Endodermal cell (in vitro differentiated cells): ENCODE measurements around the gene KRT72. TPM values are rescaled to one million over a fixed set of nuclear protein-coding genes. Genes with fewer than 3 reads are reported as not detected.

Experiments used
- DNase-seq: peaks from one replicate; pipeline ENCODE4 v3.0.0-alpha.2; 2017
- H3K27ac ChIP-seq: 2 replicates; pipeline ENCODE4 v1.5.1; 2013; ENCODE audit warnings: mild to moderate bottlenecking, low read depth, low read length, moderate library complexity
- H3K27me3 ChIP-seq: 2 replicates; pipeline ENCODE4 v1.6.1; 2013; ENCODE audit warnings: mild to moderate bottlenecking, low read length, moderate library complexity; ENCODE audit not compliant: insufficient read depth, control insufficient read depth, poor library complexity, severe bottlenecking
- H3K36me3 ChIP-seq: 2 replicates; pipeline ENCODE4 v1.7.0; 2013; ENCODE audit warnings: mild to moderate bottlenecking, low read length, moderate library complexity; ENCODE audit not compliant: control insufficient read depth, insufficient read depth
- H3K4me1 ChIP-seq: one replicate; pipeline ENCODE4 v1.7.0; 2013; ENCODE audit warnings: low read length; ENCODE audit not compliant: control insufficient read depth, insufficient read depth
- H3K4me3 ChIP-seq: 2 replicates; pipeline ENCODE4 v1.5.1; 2013; ENCODE audit warnings: mild to moderate bottlenecking, low read length, moderate library complexity
- H3K9ac ChIP-seq: 2 replicates; pipeline ENCODE4 v1.6.1; 2013; ENCODE audit warnings: mild to moderate bottlenecking, low read length, moderate library complexity; ENCODE audit not compliant: poor library complexity, severe bottlenecking; ENCODE audit errors: extremely low read depth
- H3K9me3 ChIP-seq: 2 replicates; pipeline ENCODE4 v1.6.1; 2013; ENCODE audit warnings: mild to moderate bottlenecking, low read length, moderate library complexity; ENCODE audit not compliant: control insufficient read depth
- H3K27ac Mint-ChIP-seq: 2 replicates; pipeline ENCODE4 v1.8.0; 2020; ENCODE audit warnings: mixed read lengths
- H3K27me3 Mint-ChIP-seq: 2 replicates; pipeline ENCODE4 v1.8.0; 2021; ENCODE audit warnings: mild to moderate bottlenecking, mixed read lengths; ENCODE audit not compliant: insufficient read depth
- H3K36me3 Mint-ChIP-seq: 2 replicates; pipeline ENCODE4 v1.8.0; 2020; ENCODE audit warnings: low read depth, mixed read lengths
- H3K4me1 Mint-ChIP-seq: 2 replicates; pipeline ENCODE4 v1.8.0; 2020; ENCODE audit warnings: mixed read lengths
- H3K4me3 Mint-ChIP-seq: 2 replicates; pipeline ENCODE4 v1.8.0; 2020; ENCODE audit warnings: mild to moderate bottlenecking, moderate library complexity, mixed read lengths
- H3K9me3 Mint-ChIP-seq: 2 replicates; pipeline ENCODE4 v1.8.0; 2020; ENCODE audit warnings: mild to moderate bottlenecking, mixed read lengths
- CTCF ChIP-seq: fragments of 200-600 bp; sonication (generic); conservative IDR thresholded peaks from 2 replicates; pipeline ENCODE4 v1.5.0; 2021; ENCODE audit warnings: antibody characterized with exemption, mild to moderate bottlenecking
- WGBS, 2 experiments: methylation state at CpG; one replicate each; pipeline versions ENCODE4 v1.1.5 to v1.1.7; 2013; ENCODE audit warnings: missing lambda C conversion rate in 2 of 2, mixed read lengths in 1 of 2; ENCODE audit not compliant: insufficient coverage in 1 of 2, insufficient read length in 1 of 2; 5-methylcytosine and 5-hydroxymethylcytosine counted together
- total RNA-seq, 2 donors: library from RNA; stranded (reverse); fragmentation: NEBNext Ultra II Directional in 1 of 2; extraction: Animal tissue kit (Norgen Biotek cat#: 25700) in 1 of 2; gene quantifications; 2 replicates in 1 of 2; 3 replicates in 1 of 2; pipeline ENCODE4 v1.2.1, GENCODE V29; 2021

Gene KRT72
- total RNA-seq, 2 donors from 2014 or later: not detected

- H3K27me3 ChIP-seq: peaks cover 28% of the 10 kb centered on the region
- Mint-ChIP-seq H3K27ac (no peak overlapping the region), H3K27me3 (peaks cover 33% of the 10 kb centered on the region), H3K4me1 (no peaks in the 10 kb centered on the region), H3K4me3 (no peak overlapping the region), H3K9me3 (no peaks in the 10 kb centered on the region), H3K36me3 (no peaks in the 10 kb centered on the region)
- no peak overlapping the region for H3K27ac ChIP-seq
- H3K9me3 ChIP-seq: peaks cover 7% of the 10 kb centered on the region
- WGBS, 2 experiments: 91 to 95% methylated on average over 6 to 8 of the region's 8 CpGs
- H3K36me3 ChIP-seq: no peaks in the 10 kb centered on the region
- DNase-seq: peak; percentile 37
- no peak overlapping the region for H3K4me3 ChIP-seq
- no peak overlapping the region for H3K9ac ChIP-seq
- no peaks in the 10 kb centered on the region for H3K4me1 ChIP-seq
- TF ChIP-seq CTCF: no peak
Measured at GRCh38 chr12:52648012-52648550, 46.8 kb upstream of the KRT72 start.

- H3K27me3 ChIP-seq: peaks cover 28% of the 10 kb centered on the region
- peak; percentile 35 for DNase-seq
Measured at GRCh38 chr12:52647601-52648000, 46.3 kb upstream of the KRT72 start.

GRCh38 chr12:52646613-52647012 is 45.4 kb upstream of the KRT72 start:
- Histone ChIP-seq H3K27me3 (peaks cover 28% of the 10 kb centered on the region), H3K9me3 (no peaks in the 10 kb centered on the region), H3K9ac (no peak overlapping the region), H3K4me3 (no peak overlapping the region), H3K27ac (no peak overlapping the region), H3K4me1 (no peaks in the 10 kb centered on the region), H3K36me3 (no peaks in the 10 kb centered on the region)
- WGBS, 2 experiments: 87 to 91% methylated on average over 9 to 12 of the region's 12 CpGs
- no peaks in the 10 kb centered on the region for H3K9me3 Mint-ChIP-seq
- peak; percentile 49 for TF ChIP-seq CTCF
- peaks cover 38% of the 10 kb centered on the region for H3K27me3 Mint-ChIP-seq
- no peak overlapping the region for H3K27ac Mint-ChIP-seq
- H3K4me1 Mint-ChIP-seq: no peaks in the 10 kb centered on the region
- no peaks in the 10 kb centered on the region for H3K36me3 Mint-ChIP-seq
- no peak overlapping the region for H3K4me3 Mint-ChIP-seq
- peak; percentile 72 for DNase-seq

More at GRCh38 chr12:52647601-52648000, 46.3 kb upstream of the KRT72 start:
- TF ChIP-seq CTCF: no peak
- Mint-ChIP-seq H3K36me3 (no peaks in the 10 kb centered on the region), H3K4me3 (no peak overlapping the region), H3K27ac (no peak overlapping the region), H3K27me3 (peaks cover 34% of the 10 kb centered on the region), H3K4me1 (no peaks in the 10 kb centered on the region), H3K9me3 (no peaks in the 10 kb centered on the region)
- WGBS, 2 experiments: 90 to 93% methylated on average over 7 to 9 of the region's 9 CpGs
- Histone ChIP-seq H3K9me3 (peaks cover 7% of the 10 kb centered on the region), H3K36me3 (no peaks in the 10 kb centered on the region), H3K9ac (no peak overlapping the region), H3K4me1 (no peaks in the 10 kb centered on the region), H3K4me3 (no peak overlapping the region), H3K27ac (no peak overlapping the region)
